HepG2 (cell line): ENCODE measurements around the gene PSMC2. TPM values are rescaled to one million over a fixed set of nuclear protein-coding genes. Genes with fewer than 3 reads are reported as not detected.
A peak's percentile ranks its signal among the peaks of the same experiment; 100 is the strongest.

ENCODE experiments used
- CBFB ChIP-seq: sonication (generic); formaldehyde crosslinking; IDR thresholded peaks from 2 replicates; pipeline ENCODE4 v1.4.0; 2020; ENCODE audit warnings: missing genetic modification reagents
- HNF1B ChIP-seq: sonication (generic); formaldehyde crosslinking; IDR thresholded peaks from 2 replicates; pipeline ENCODE4 v1.5.1; 2020; ENCODE audit warnings: mild to moderate bottlenecking, moderate library complexity, missing genetic modification reagents
- PAWR ChIP-seq: sonication (generic); formaldehyde crosslinking; IDR thresholded peaks from 2 replicates; pipeline ENCODE4 v1.4.0; 2020; ENCODE audit warnings: missing genetic modification reagents, mild to moderate bottlenecking, borderline replicate concordance
- SP5 ChIP-seq: IDR thresholded peaks from 2 replicates; pipeline ENCODE4 v1.6.1; 2016; ENCODE audit warnings: low read depth, borderline replicate concordance
- ZBTB7A ChIP-seq: sonication (generic); formaldehyde crosslinking; IDR thresholded peaks from 2 replicates; pipeline ENCODE4 v1.8.0; 2022; ENCODE audit warnings: mild to moderate bottlenecking, missing genetic modification reagents
- ZFP36L2 ChIP-seq: sonication (generic); formaldehyde crosslinking; IDR thresholded peaks from 2 replicates; pipeline ENCODE4 v1.4.0; 2020; ENCODE audit warnings: missing genetic modification reagents
- ZNF335 ChIP-seq: sonication (generic); formaldehyde crosslinking; IDR thresholded peaks from 2 replicates; pipeline ENCODE4 v1.4.0; 2020; ENCODE audit warnings: missing genetic modification reagents
- ZNF432 ChIP-seq: sonication (generic); formaldehyde crosslinking; IDR thresholded peaks from 2 replicates; pipeline ENCODE4 v1.5.0; 2020; ENCODE audit warnings: missing genetic modification reagents, mild to moderate bottlenecking, borderline replicate concordance
- ZNF556 ChIP-seq: sonication (generic); formaldehyde crosslinking; IDR thresholded peaks from 2 replicates; pipeline ENCODE4 v1.4.0; 2020; ENCODE audit warnings: mild to moderate bottlenecking, missing genetic modification reagents, borderline replicate concordance
- ZNF761 ChIP-seq: sonication (generic); formaldehyde crosslinking; conservative IDR thresholded peaks from 2 replicates; pipeline ENCODE4 v1.4.0; 2020; ENCODE audit warnings: mild to moderate bottlenecking, missing genetic modification reagents
- ZNF792 ChIP-seq: IDR thresholded peaks from 2 replicates; pipeline ENCODE4 v1.6.1; 2016
- polyA plus RNA-seq, 8 experiments: library from polyadenylated mRNA; depleted of rRNA in 3 of 8; stranded (reverse) in 7 of 8; unstranded in 1 of 8; fragments of >200 nt; fragmentation: Illumina TruSeq in 4 of 8; extraction: Trizol in 4 of 8; gene quantifications; 2 replicates each; pipeline versions ENCODE4 v1.2.1 to v1.2.3, GENCODE V29; 2011 to 2016; ENCODE audit warnings: low read depth in 4 of 8, missing spikeins in 1 of 8, mixed read lengths in 1 of 8; ENCODE audit not compliant: insufficient read depth in 1 of 8
- total RNA-seq, 5 experiments: library from RNA; depleted of rRNA; stranded (reverse); fragments of >200 nt; fragmentation: Illumina TruSeq; extraction: Trizol; gene quantifications; 2 replicates each; pipeline ENCODE4 v1.2.3, GENCODE V29; 2016; ENCODE audit warnings: low read depth in 1 of 5
- TF ChIP-seq, protein P1 (sequence below): sonication (generic); formaldehyde crosslinking; IDR thresholded peaks from 2 replicates; pipeline ENCODE4 v1.4.0; 2020; ENCODE audit warnings: mild to moderate bottlenecking, missing genetic modification reagents
- TF ChIP-seq, protein P2 (sequence below): IDR thresholded peaks from 2 replicates; pipeline ENCODE4 v1.6.1; 2016; ENCODE audit warnings: low read depth, missing genetic modification reagents, missing compliant biosample characterization

The PSMC2 gene
- total and polyA plus RNA-seq, 2 of the 13 experiments (the other 11 are each of a cell fraction or from before 2014, with no cell fraction given): 89.9 to 181 TPM

- TF ChIP-seq, protein P1, sequence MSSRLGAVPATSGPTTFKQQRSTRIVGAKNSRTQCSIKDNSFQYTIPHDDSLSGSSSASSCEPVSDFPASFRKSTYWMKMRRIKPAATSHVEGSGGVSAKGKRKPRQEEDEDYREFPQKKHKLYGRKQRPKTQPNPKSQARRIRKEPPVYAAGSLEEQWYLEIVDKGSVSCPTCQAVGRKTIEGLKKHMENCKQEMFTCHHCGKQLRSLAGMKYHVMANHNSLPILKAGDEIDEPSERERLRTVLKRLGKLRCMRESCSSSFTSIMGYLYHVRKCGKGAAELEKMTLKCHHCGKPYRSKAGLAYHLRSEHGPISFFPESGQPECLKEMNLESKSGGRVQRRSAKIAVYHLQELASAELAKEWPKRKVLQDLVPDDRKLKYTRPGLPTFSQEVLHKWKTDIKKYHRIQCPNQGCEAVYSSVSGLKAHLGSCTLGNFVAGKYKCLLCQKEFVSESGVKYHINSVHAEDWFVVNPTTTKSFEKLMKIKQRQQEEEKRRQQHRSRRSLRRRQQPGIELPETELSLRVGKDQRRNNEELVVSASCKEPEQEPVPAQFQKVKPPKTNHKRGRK (CRISPR knock-in tag): no peak
- TF ChIP-seq, protein P2, sequence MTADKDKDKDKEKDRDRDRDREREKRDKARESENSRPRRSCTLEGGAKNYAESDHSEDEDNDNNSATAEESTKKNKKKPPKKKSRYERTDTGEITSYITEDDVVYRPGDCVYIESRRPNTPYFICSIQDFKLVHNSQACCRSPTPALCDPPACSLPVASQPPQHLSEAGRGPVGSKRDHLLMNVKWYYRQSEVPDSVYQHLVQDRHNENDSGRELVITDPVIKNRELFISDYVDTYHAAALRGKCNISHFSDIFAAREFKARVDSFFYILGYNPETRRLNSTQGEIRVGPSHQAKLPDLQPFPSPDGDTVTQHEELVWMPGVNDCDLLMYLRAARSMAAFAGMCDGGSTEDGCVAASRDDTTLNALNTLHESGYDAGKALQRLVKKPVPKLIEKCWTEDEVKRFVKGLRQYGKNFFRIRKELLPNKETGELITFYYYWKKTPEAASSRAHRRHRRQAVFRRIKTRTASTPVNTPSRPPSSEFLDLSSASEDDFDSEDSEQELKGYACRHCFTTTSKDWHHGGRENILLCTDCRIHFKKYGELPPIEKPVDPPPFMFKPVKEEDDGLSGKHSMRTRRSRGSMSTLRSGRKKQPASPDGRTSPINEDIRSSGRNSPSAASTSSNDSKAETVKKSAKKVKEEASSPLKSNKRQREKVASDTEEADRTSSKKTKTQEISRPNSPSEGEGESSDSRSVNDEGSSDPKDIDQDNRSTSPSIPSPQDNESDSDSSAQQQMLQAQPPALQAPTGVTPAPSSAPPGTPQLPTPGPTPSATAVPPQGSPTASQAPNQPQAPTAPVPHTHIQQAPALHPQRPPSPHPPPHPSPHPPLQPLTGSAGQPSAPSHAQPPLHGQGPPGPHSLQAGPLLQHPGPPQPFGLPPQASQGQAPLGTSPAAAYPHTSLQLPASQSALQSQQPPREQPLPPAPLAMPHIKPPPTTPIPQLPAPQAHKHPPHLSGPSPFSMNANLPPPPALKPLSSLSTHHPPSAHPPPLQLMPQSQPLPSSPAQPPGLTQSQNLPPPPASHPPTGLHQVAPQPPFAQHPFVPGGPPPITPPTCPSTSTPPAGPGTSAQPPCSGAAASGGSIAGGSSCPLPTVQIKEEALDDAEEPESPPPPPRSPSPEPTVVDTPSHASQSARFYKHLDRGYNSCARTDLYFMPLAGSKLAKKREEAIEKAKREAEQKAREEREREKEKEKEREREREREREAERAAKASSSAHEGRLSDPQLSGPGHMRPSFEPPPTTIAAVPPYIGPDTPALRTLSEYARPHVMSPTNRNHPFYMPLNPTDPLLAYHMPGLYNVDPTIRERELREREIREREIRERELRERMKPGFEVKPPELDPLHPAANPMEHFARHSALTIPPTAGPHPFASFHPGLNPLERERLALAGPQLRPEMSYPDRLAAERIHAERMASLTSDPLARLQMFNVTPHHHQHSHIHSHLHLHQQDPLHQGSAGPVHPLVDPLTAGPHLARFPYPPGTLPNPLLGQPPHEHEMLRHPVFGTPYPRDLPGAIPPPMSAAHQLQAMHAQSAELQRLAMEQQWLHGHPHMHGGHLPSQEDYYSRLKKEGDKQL: no peak
- TF ChIP-seq HNF1B (peak; percentile 63), CBFB (CRISPR knock-in tag) (no peak), ZNF792 (CRISPR knock-in tag) (peak; percentile 80), SP5 (CRISPR knock-in tag) (no peak), ZNF335 (CRISPR knock-in tag) (peak; percentile 68; the same call in 1 of the 2 replicates), ZNF432 (CRISPR knock-in tag) (no peak), PAWR (CRISPR knock-in tag) (no peak), ZNF761 (CRISPR knock-in tag) (no peak), ZFP36L2 (CRISPR knock-in tag) (no peak), ZNF556 (CRISPR knock-in tag) (peak; percentile 62; the same call in 1 of the 2 replicates), ZBTB7A (CRISPR knock-in tag) (no peak)
Measured at GRCh38 chr7:103347507-103348267, at the start of gene PSMC2 (continued).
